ENCODE results near the gene MCHR1.

DNA sequence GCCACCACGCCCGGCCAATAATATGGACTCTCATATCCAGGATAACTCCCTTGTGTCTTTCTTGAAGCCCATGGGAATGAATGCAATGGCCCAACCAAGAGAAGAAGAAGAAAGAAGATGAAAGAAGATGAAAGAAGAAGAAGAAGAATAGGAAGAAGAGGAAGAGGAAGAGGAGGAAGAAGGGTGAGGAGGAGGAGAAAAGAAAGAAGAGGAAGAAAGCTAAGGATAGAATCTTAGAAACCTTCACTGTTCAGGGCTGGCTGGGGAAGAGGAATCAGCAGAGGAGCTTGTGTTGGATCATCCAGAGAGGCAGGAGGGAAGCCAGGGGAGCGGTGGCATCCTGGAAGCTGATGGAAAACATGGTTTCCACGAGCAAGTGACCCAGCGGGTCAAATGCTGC lies 28.9 kb downstream of the MCHR1 start:
- TF ChIP-seq, protein P1, sequence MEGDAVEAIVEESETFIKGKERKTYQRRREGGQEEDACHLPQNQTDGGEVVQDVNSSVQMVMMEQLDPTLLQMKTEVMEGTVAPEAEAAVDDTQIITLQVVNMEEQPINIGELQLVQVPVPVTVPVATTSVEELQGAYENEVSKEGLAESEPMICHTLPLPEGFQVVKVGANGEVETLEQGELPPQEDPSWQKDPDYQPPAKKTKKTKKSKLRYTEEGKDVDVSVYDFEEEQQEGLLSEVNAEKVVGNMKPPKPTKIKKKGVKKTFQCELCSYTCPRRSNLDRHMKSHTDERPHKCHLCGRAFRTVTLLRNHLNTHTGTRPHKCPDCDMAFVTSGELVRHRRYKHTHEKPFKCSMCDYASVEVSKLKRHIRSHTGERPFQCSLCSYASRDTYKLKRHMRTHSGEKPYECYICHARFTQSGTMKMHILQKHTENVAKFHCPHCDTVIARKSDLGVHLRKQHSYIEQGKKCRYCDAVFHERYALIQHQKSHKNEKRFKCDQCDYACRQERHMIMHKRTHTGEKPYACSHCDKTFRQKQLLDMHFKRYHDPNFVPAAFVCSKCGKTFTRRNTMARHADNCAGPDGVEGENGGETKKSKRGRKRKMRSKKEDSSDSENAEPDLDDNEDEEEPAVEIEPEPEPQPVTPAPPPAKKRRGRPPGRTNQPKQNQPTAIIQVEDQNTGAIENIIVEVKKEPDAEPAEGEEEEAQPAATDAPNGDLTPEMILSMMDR (IDR thresholded peaks at IDR 0.05 in 4 of 5, conservative IDR thresholded peaks at IDR 0.05 in 1 of 5) = no peak
- no peak for TF ChIP-seq POLR2A (IDR thresholded peaks at IDR 0.05)

All from gastrocnemius medialis (tissue), 4 donors.